Measurements from ENCODE around the gene L3MBTL2.

GRCh38 chr22:41271787-41272186 is 66.7 kb downstream of the L3MBTL2 start:
- TF ChIP-seq CTCF (IDR thresholded peaks at IDR 0.05), result no peak
- no peak for TF ChIP-seq POLR2A (IDR thresholded peaks at IDR 0.05)
- TF ChIP-seq POLR2AphosphoS5 (IDR thresholded peaks at IDR 0.05), result no peak
